GM18870 (cell line): ENCODE measurements around the gene ERFL.

Source experiments
- ATAC-seq: cut with Tn5 transposase; IDR thresholded peaks from one replicate; pipeline ENCODE4 v1.9.1; 2021; ENCODE audit warnings: moderate library complexity; ENCODE audit not compliant: unreplicated experiment

ERFL gene

GRCh38 chr19:41901707-41902360 is 26.4 kb downstream of the ERFL start:
- no peak for ATAC-seq

GRCh38 chr19:41898235-41898634 is 30.0 kb downstream of the ERFL start:
- no peak for ATAC-seq

- no peak for ATAC-seq
Observed at GRCh38 chr19:41897820-41898219, 30.4 kb downstream of the ERFL start.

GRCh38 chr19:41897181-41897580 is 31.1 kb downstream of the ERFL start:
- ATAC-seq, result no peak

GRCh38 chr19:41896581-41896942 is 31.7 kb downstream of the ERFL start:
- ATAC-seq, result no peak

GRCh38 chr19:41895745-41896580 is 32.3 kb downstream of the ERFL start:
- no peak for ATAC-seq

- no peak for ATAC-seq
Observed at GRCh38 chr19:41894350-41894749, 33.9 kb downstream of the ERFL start.

- no peak for ATAC-seq
Observed at GRCh38 chr19:41893899-41894298, 34.4 kb downstream of the ERFL start.

GRCh38 chr19:41892173-41892902 is 35.9 kb downstream of the ERFL start:
- no peak for ATAC-seq

GRCh38 chr19:41890936-41891335 is 37.3 kb downstream of the ERFL start:
- no peak for ATAC-seq

- no peak for ATAC-seq
Observed at GRCh38 chr19:41889896-41890295, 38.4 kb downstream of the ERFL start.

GRCh38 chr19:41888926-41889325 is 39.3 kb downstream of the ERFL start:
- no peak for ATAC-seq

- ATAC-seq, result no peak
Observed at GRCh38 chr19:41887711-41888382, 40.4 kb downstream of the ERFL start.

GRCh38 chr19:41886761-41887710 is 41.2 kb downstream of the ERFL start:
- ATAC-seq, result no peak

- ATAC-seq, result peak; percentile 60
Observed at GRCh38 chr19:41883821-41884733, 44.2 kb downstream of the ERFL start.

- no peak for ATAC-seq
Observed at GRCh38 chr19:41883463-41883820, 44.8 kb downstream of the ERFL start.

GRCh38 chr19:41882568-41883462 is 45.4 kb downstream of the ERFL start, which contains the start of gene ARHGEF1:
Gene ARHGEF1, plus strand, starts transcription at chr19:41883184. Its CDS starts 4,899 bp downstream, at chr19:41888083.
- ATAC-seq, result no peak

GRCh38 chr19:41880329-41880708 is 47.9 kb downstream of the ERFL start:
- no peak for ATAC-seq
